OCI-LY3 (cell line): ENCODE results near the gene XNDC1N.

Source experiments
- CTCF ChIP-seq: fragments of 200-600, 300-600 bp; sonication (generic); IDR thresholded peaks from 2 replicates; pipeline ENCODE4 v1.5.1; 2014; ENCODE audit warnings: antibody characterized with exemption, low read length, low read depth
- EZH2phosphoT487 ChIP-seq: fragments of 200-600 bp; shearing (Covaris generic); IDR thresholded peaks from 2 replicates; pipeline ENCODE4 v1.6.1; 2018; ENCODE audit warnings: antibody characterized with exemption, mixed run types, low read depth

GRCh38 chr11:71948314-71949027, 20.1 kb upstream of the XNDC1N start:
- TF ChIP-seq CTCF (no peak), EZH2phosphoT487 (no peak)
